K562 (cell line): Measurements from ENCODE around the gene A4GALT. TPM values are rescaled to one million over a fixed set of nuclear protein-coding genes. Genes with fewer than 3 reads are reported as not detected.

Source experiments
- DEAF1 ChIP-seq: fragments of 450-650 bp; formaldehyde crosslinking; IDR thresholded peaks from 2 replicates; pipeline ENCODE4 v1.4.0; 2020; ENCODE audit warnings: mild to moderate bottlenecking, moderate library complexity
- FIP1L1 ChIP-seq: fragments of 200-400 bp; formaldehyde crosslinking; IDR thresholded peaks from 2 replicates; pipeline ENCODE4 v1.6.1; 2018; ENCODE audit warnings: mild to moderate bottlenecking, low read depth, low read length; ENCODE audit not compliant: poor library complexity, severe bottlenecking
- GATAD2B ChIP-seq: fragments of 450-650 bp; IDR thresholded peaks from 2 replicates; pipeline ENCODE4 v1.6.1; 2017; ENCODE audit warnings: mild to moderate bottlenecking, borderline replicate concordance
- NFIX ChIP-seq: fragments of 250-450 bp; sonication (Bioruptor Pico); IDR thresholded peaks from 2 replicates; pipeline ENCODE4 v1.4.0; 2020; ENCODE audit warnings: low read depth, mild to moderate bottlenecking, moderate library complexity
- NFYB ChIP-seq: IDR thresholded peaks from 2 replicates; pipeline ENCODE4 v1.6.1; 2011; ENCODE audit warnings: mild to moderate bottlenecking, moderate library complexity; ENCODE audit not compliant: insufficient read length; ENCODE audit errors: extremely low read depth
- PHF8 ChIP-seq: fragments of 200-600 bp; sonication (generic); IDR thresholded peaks from 2 replicates; pipeline ENCODE4 v1.6.1; 2012; ENCODE audit warnings: mixed run types, mild to moderate bottlenecking, inconsistent platforms, low read length, moderate library complexity, borderline replicate concordance
- RBM14 ChIP-seq: fragments of 200-400 bp; formaldehyde crosslinking; IDR thresholded peaks from 2 replicates; pipeline ENCODE4 v1.6.1; 2018; ENCODE audit warnings: low read depth, mild to moderate bottlenecking, low read length, moderate library complexity, borderline replicate concordance; ENCODE audit not compliant: insufficient read depth
- RCOR1 ChIP-seq, 2 experiments: IDR thresholded peaks; 2 replicates each; pipeline ENCODE4 v1.6.1; 2012; ENCODE audit warnings: low read depth in 2 of 2, low read length in 2 of 2, borderline replicate concordance in 1 of 2, improper control_type of control experiment in 1 of 2
- SETDB1 ChIP-seq: IDR thresholded peaks from one replicate; pipeline ENCODE4 v1.6.1; 2012; ENCODE audit warnings: low read length, control low read depth, inconsistent platforms
- TOE1 ChIP-seq, 2 experiments: fragments of 450-650 bp in 1 of 2; sonication (generic) in 1 of 2; formaldehyde crosslinking in 1 of 2; IDR thresholded peaks; 2 replicates each; pipeline versions ENCODE4 v1.7.1 to v1.8.0; 2016 to 2022; ENCODE audit warnings: borderline replicate concordance in 2 of 2, mild to moderate bottlenecking in 2 of 2, antibody characterized with exemption in 1 of 2, inconsistent platforms in 1 of 2, low read depth in 1 of 2, missing genetic modification reagents in 1 of 2, moderate library complexity in 1 of 2
- ZBTB49 ChIP-seq: sonication (generic); formaldehyde crosslinking; IDR thresholded peaks from 2 replicates; pipeline ENCODE4 v1.8.0; 2022; ENCODE audit warnings: missing genetic modification reagents, mild to moderate bottlenecking, borderline replicate concordance
- ZBTB5 ChIP-seq: fragments of 450-650 bp; IDR thresholded peaks from 2 replicates; pipeline ENCODE4 v1.6.1; 2017; ENCODE audit warnings: antibody characterized with exemption
- ZFP36 ChIP-seq: fragments of 150-350 bp; IDR thresholded peaks from 2 replicates; pipeline ENCODE4 v1.6.1; 2018; ENCODE audit warnings: low read length, low read depth; ENCODE audit not compliant: partially characterized antibody
- polyA plus RNA-seq, 8 experiments: library from polyadenylated mRNA; depleted of rRNA in 4 of 8; stranded (reverse) in 5 of 8; unstranded in 3 of 8; fragments of >200 nt; fragmentation: Nextera tagmentation in 2 of 8; fragmentation: Illumina TruSeq in 1 of 8; extraction: Ambion mirVana in 2 of 8; extraction: Trizol in 1 of 8; gene quantifications; 2 replicates each; pipeline versions ENCODE4 v1.2.1 to v1.2.3, GENCODE V29; 2011 to 2014; ENCODE audit warnings: inconsistent platforms in 1 of 8, missing spikeins in 1 of 8
- total RNA-seq, 7 experiments: library from RNA; depleted of rRNA in 6 of 7; stranded (reverse); fragments of >200 nt in 6 of 7; fragmentation: Illumina TruSeq in 2 of 7; extraction: Trizol in 2 of 7; gene quantifications; 2 replicates each; pipeline versions ENCODE4 v1.2.1 to v1.2.3, GENCODE V29; 2011 to 2021; ENCODE audit warnings: low replicate concordance in 1 of 7
- TF ChIP-seq, protein P1 (sequence below), 2 experiments: fragments of 450-650 bp; conservative IDR thresholded peaks; 2 replicates each; pipeline ENCODE4 v1.6.1; 2017; ENCODE audit warnings: mild to moderate bottlenecking in 2 of 2, moderate library complexity in 2 of 2
- TF ChIP-seq, protein P2 (sequence below): fragments of 200-800 bp; sonication (Bioruptor generic); IDR thresholded peaks from 2 replicates; pipeline ENCODE4 v1.6.1; 2017; ENCODE audit warnings: missing genetic modification characterization, missing compliant biosample characterization

A4GALT gene
- total and polyA plus RNA-seq, 9 of the 15 experiments (the other 6 are each of a cell fraction or from before 2014, with no cell fraction given), result 0.07 to 0.11 TPM; not detected in 7

GRCh38 chr22:42649246-42650099, 71.2 kb downstream of the A4GALT start, which contains the start of gene CYB5R3 (continued):
- TF ChIP-seq TOE1 (IDR thresholded peaks at IDR 0.05; ENCODE audit: borderline replicate concordance), result no peak
- TF ChIP-seq TOE1 (CRISPR knock-in tag; IDR thresholded peaks at IDR 0.05; ENCODE audit: borderline replicate concordance, low read depth), result no peak
- TF ChIP-seq ZFP36, result peak; percentile 88
- TF ChIP-seq ZBTB5, result no peak
- TF ChIP-seq FIP1L1, result peak; percentile 10
- no peak for TF ChIP-seq GATAD2B
- TF ChIP-seq DEAF1 (CRISPR knock-in tag), result no peak
- no peak for TF ChIP-seq RBM14
- no peak for TF ChIP-seq NFIX (CRISPR knock-in tag)
- peak; percentile 21 to 38; a peak in 1 of 4 replicates for TF ChIP-seq RCOR1 (IDR thresholded peaks at IDR 0.05; ENCODE audit: borderline replicate concordance in 1 of 2, low read depth in 2 of 2, low read length in 2 of 2)
- TF ChIP-seq NFYB, result no peak
- peak; percentile 58; the same call in 1 of the 2 replicates for TF ChIP-seq PHF8
- TF ChIP-seq, protein P1, sequence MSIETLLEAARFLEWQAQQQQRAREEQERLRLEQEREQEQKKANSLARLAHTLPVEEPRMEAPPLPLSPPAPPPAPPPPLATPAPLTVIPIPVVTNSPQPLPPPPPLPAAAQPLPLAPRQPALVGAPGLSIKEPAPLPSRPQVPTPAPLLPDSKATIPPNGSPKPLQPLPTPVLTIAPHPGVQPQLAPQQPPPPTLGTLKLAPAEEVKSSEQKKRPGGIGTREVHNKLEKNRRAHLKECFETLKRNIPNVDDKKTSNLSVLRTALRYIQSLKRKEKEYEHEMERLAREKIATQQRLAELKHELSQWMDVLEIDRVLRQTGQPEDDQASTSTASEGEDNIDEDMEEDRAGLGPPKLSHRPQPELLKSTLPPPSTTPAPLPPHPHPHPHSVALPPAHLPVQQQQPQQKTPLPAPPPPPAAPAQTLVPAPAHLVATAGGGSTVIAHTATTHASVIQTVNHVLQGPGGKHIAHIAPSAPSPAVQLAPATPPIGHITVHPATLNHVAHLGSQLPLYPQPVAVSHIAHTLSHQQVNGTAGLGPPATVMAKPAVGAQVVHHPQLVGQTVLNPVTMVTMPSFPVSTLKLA (conservative IDR thresholded peaks at IDR 0.05), result no peak
- no peak for TF ChIP-seq ZBTB49 (CRISPR knock-in tag)
- no peak for TF ChIP-seq SETDB1
- TF ChIP-seq, protein P2, sequence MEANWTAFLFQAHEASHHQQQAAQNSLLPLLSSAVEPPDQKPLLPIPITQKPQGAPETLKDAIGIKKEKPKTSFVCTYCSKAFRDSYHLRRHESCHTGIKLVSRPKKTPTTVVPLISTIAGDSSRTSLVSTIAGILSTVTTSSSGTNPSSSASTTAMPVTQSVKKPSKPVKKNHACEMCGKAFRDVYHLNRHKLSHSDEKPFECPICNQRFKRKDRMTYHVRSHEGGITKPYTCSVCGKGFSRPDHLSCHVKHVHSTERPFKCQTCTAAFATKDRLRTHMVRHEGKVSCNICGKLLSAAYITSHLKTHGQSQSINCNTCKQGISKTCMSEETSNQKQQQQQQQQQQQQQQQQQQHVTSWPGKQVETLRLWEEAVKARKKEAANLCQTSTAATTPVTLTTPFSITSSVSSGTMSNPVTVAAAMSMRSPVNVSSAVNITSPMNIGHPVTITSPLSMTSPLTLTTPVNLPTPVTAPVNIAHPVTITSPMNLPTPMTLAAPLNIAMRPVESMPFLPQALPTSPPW (CRISPR knock-in tag), result peak; percentile 89
